Spleen (tissue), 7 donors: ENCODE results near the gene ASTL.

ENCODE experiments used
- CTCF ChIP-seq, 11 experiments: fragments of 200-600 bp in 7 of 11; fragments of 450-650 bp in 4 of 11; sonication (generic) in 4 of 11; IDR thresholded peaks in 8 of 11; conservative IDR thresholded peaks in 3 of 11; 1 replicate in 7 of 11; 2 replicates in 4 of 11; pipeline versions ENCODE4 v1.4.0 to v1.8.0; 2016 to 2021; ENCODE audit warnings: antibody characterized with exemption in 11 of 11, inconsistent platforms in 4 of 11, mild to moderate bottlenecking in 1 of 11
- POLR2A ChIP-seq, 3 donors: fragments of 450-650 bp; IDR thresholded peaks; one replicate each; pipeline ENCODE4 v1.5.1; 2017; ENCODE audit warnings: antibody characterized with exemption in 3 of 3, mild to moderate bottlenecking in 1 of 3
- donor health status: DM: no; HTN: no; CAD: no; lungs with moderate emphysema.
- donor health status: DM: no; HTN: no; CAD: no.
- donor health status: DM: no; HTN: no; CAD: no.

DNA sequence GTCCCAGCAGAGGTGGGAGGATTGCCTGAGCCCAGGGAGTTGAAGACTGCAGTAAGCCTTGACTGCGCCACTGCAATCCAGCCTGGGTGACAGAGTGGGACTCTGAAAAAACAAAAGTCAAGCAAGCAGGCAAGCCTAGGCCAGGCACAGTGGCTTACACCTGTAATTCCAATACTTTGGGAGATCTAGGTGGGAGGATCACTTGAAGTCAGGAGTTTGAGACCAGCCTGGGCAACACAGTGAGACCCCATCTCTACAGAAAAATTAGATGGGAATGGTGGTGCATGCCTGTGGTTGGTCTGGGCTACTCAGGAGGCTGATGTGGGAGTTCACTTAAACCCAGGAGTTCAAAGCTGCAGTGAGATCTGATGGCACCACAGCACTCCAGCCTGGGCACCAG, 41.7 kb upstream of the ASTL start:
- TF ChIP-seq POLR2A (IDR thresholded peaks at IDR 0.05), result no peak
- TF ChIP-seq CTCF (IDR thresholded peaks at IDR 0.05 in 8 of 11, conservative IDR thresholded peaks at IDR 0.05 in 3 of 11), result no peak
